Iris pigment epithelial cell (primary cell): ENCODE data around the gene SYNDIG1L.
"Not testable (repeated sequence)": the region's sequence is repeated elsewhere in the genome, so short reads cannot be mapped to it uniquely, and the experiment has no call there.

Experiments
- DNase-seq: peaks from one replicate; pipeline ENCODE4 v3.0.0-alpha.2; 2011; ENCODE audit warnings: low read depth

SYNDIG1L gene

GRCh38 chr14:74426202-74426582, at the start of gene SYNDIG1L:
SYNDIG1L (minus strand) TSS chr14:74426210; CDS start chr14:74409744, 16,466 bp downstream.
- DNase-seq: no peak

GRCh38 chr14:74475678-74476077, 49.7 kb upstream of the SYNDIG1L start:
- DNase-seq: peak; percentile 80

- no peak for DNase-seq
Measured at GRCh38 chr14:74474376-74474775, 48.4 kb upstream of the SYNDIG1L start.

- DNase-seq: no peak
Measured at GRCh38 chr14:74472601-74473000, 46.6 kb upstream of the SYNDIG1L start.

- no peak for DNase-seq
Measured at GRCh38 chr14:74469548-74470518, 43.8 kb upstream of the SYNDIG1L start.

- no peak for DNase-seq
Measured at GRCh38 chr14:74468513-74468912, 42.5 kb upstream of the SYNDIG1L start.

- no peak for DNase-seq
Measured at GRCh38 chr14:74465335-74465734, 39.3 kb upstream of the SYNDIG1L start.

- no peak for DNase-seq
Measured at GRCh38 chr14:74464785-74465184, 38.8 kb upstream of the SYNDIG1L start.

GRCh38 chr14:74463697-74464096, 37.7 kb upstream of the SYNDIG1L start:
- no peak for DNase-seq

GRCh38 chr14:74462993-74463392, 37.0 kb upstream of the SYNDIG1L start:
- DNase-seq: no peak

- DNase-seq: no peak
Measured at GRCh38 chr14:74459976-74460375, 34.0 kb upstream of the SYNDIG1L start.

- peak; percentile 76 for DNase-seq
Measured at GRCh38 chr14:74459289-74459946, 33.4 kb upstream of the SYNDIG1L start.

GRCh38 chr14:74457565-74457895, 31.5 kb upstream of the SYNDIG1L start:
- DNase-seq: no peak

- no peak for DNase-seq
Measured at GRCh38 chr14:74456684-74457564, 30.9 kb upstream of the SYNDIG1L start.

GRCh38 chr14:74454397-74454796, 28.4 kb upstream of the SYNDIG1L start:
- DNase-seq: not testable (repeated sequence)

GRCh38 chr14:74444866-74445265, 18.9 kb upstream of the SYNDIG1L start:
- DNase-seq: peak; percentile 3

- DNase-seq: no peak
Measured at GRCh38 chr14:74442757-74443156, 16.7 kb upstream of the SYNDIG1L start.

- DNase-seq: no peak
Measured at GRCh38 chr14:74441113-74441512, 15.1 kb upstream of the SYNDIG1L start.

GRCh38 chr14:74438351-74438915, 12.4 kb upstream of the SYNDIG1L start:
- DNase-seq: peak; percentile 3

- peak; percentile 10 for DNase-seq
Measured at GRCh38 chr14:74437496-74438053, 11.6 kb upstream of the SYNDIG1L start.

- no peak for DNase-seq
Measured at GRCh38 chr14:74434294-74434693, 8.3 kb upstream of the SYNDIG1L start.

- no peak for DNase-seq
Measured at GRCh38 chr14:74429991-74430390, 4.0 kb upstream of the SYNDIG1L start.
